Activated naive CD4-positive, alpha-beta T cell treated with anti-CD3 and anti-CD28 coated beads, Interleukin-2, amount 50 U/mL, for 72 hours (primary cell): ENCODE measurements around the gene POTEB2. TPM values are rescaled to one million over a fixed set of nuclear protein-coding genes. Genes with fewer than 3 reads are reported as not detected.
"Not testable (repeated sequence)": the region's sequence is repeated elsewhere in the genome, so short reads cannot be mapped to it uniquely, and the experiment has no call there.

Experiments used
- ATAC-seq, 2 donors: fragments of 150-1000 bp; cut with Tn5 transposase; 2 replicates each; pipeline ENCODE4 v1.10.0; 2021; ENCODE audit warnings: mild to moderate bottlenecking in 2 of 2, moderate library complexity in 2 of 2
- DNase-seq, 2 donors: peaks; one replicate each; pipeline ENCODE4 v3.0.0; 2021 to 2022; ENCODE audit warnings: low spot score in 2 of 2
- H3K27ac Mint-ChIP-seq, 2 donors: one replicate each; pipeline ENCODE4 v1.8.0; 2022; ENCODE audit warnings: mild to moderate bottlenecking in 2 of 2, mixed read lengths in 2 of 2
- H3K36me3 Mint-ChIP-seq, 2 donors: one replicate each; pipeline ENCODE4 v1.8.0; 2022; ENCODE audit warnings: mixed read lengths in 2 of 2
- H3K9me3 Mint-ChIP-seq, 2 donors: one replicate each; pipeline ENCODE4 v1.8.0; 2022; ENCODE audit warnings: mixed read lengths in 2 of 2
- total RNA-seq, 2 donors: library from RNA; stranded (reverse); gene quantifications; one replicate each; pipeline ENCODE4 v1.2.3, GENCODE V29; 2022

Gene POTEB2
- not detected for total RNA-seq

DNA sequence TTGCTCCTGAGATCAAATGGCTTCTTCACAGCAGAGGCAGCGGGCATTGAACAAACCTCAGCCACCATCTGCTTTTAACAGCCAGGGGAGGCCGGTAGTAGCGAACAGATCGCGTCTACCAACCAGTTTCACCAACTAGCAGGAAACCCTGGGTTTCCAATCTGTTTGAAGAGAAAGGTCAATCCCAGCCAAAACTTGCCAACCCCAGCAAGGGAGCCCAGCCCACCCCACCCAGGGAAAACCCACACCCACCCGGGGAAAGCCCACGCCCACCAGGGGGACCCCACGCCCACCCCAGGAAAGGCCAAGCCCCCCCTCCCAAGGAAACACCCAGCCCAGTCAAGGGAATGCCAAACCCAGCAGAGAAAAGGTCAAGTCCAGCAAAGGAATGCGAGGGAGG, at the start of gene POTEB2:
Gene POTEB2, minus strand, starts transcription at position 101 of the 400 bp plus-strand sequence. Its CDS starts 33 bp downstream, at position 68.
- H3K36me3 Mint-ChIP-seq, ATAC-seq: not testable (repeated sequence)

DNA sequence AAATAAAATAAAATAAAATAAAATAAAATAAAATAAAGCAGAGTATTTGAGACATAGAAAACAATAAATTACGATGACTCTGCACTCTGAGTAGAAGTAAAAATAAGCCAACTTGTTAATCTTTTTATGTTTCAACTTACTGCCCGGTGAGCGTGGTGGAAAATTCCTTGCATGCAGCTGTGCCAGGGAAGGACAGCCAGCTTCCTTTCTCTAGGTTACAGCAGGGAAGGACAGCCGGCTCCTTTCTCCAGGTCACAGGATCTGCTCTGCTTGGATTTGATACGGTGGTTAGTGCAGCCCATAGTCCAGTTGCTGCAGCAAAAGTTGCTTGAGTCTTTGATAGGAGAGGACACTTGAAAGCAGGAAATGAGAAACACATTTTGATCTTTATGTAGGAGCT, 13.8 kb upstream of the POTEB2 start:
- not testable (repeated sequence) for H3K27ac Mint-ChIP-seq, H3K36me3 Mint-ChIP-seq, DNase-seq, H3K9me3 Mint-ChIP-seq, ATAC-seq

More for the DNA sequence above, at the start of gene POTEB2:
- not testable (repeated sequence) for DNase-seq, H3K9me3 Mint-ChIP-seq, H3K27ac Mint-ChIP-seq

DNA sequence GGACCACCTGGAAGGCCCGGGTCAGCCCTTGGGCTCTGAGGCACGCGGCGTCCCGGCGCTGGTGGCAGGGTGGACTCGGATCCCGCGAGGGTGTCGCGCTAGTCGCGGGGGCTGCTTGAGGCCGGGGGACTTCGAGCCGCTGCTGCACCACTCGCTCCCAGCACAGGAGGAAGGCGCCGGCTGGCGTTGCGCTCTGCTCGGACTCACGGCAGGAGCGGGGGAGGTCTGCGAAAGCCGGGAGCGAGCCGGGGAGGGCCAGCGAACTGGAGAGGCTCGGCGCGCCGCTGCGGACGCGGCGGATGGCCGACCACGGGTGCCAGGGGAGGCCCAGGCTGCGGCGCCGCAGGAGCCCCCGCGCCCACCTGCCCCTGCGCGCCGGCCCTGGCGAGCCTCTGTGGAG, 12.3 kb upstream of the POTEB2 start:
- H3K9me3 Mint-ChIP-seq, ATAC-seq, H3K27ac Mint-ChIP-seq, DNase-seq, H3K36me3 Mint-ChIP-seq: not testable (repeated sequence)

DNA sequence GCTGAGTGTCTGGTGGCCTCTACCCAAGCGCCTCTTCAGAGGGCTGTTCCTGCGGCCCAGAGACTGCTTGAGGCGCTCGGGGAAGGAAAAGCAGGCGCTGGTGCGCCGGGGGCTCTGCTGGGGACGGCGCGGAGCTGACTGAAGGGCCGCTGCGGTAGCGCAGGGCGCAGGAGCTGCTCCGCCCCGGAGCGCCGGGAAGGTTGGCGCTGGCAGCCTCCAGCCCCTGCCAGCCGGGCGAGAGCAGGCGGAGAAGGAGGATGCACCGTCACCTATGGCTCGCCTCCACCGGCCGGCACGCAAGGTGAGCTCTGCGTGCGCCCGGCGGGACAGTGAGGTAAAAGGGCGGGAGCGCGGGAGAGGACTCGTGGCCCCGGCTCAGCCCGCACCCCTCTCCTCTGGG, 11.7 kb upstream of the POTEB2 start:
- H3K36me3 Mint-ChIP-seq, DNase-seq, H3K9me3 Mint-ChIP-seq, ATAC-seq, H3K27ac Mint-ChIP-seq: not testable (repeated sequence)
